Activated T-cell treated with anti-CD3 and anti-CD28 coated beads, Interleukin-2, amount 50 U/mL, for 1 hour (primary cell): ENCODE data around the gene THOP1.

Experiments used
- DNase-seq: peaks from one replicate; pipeline ENCODE4 v3.0.0-alpha.2; 2020

Gene THOP1

DNA sequence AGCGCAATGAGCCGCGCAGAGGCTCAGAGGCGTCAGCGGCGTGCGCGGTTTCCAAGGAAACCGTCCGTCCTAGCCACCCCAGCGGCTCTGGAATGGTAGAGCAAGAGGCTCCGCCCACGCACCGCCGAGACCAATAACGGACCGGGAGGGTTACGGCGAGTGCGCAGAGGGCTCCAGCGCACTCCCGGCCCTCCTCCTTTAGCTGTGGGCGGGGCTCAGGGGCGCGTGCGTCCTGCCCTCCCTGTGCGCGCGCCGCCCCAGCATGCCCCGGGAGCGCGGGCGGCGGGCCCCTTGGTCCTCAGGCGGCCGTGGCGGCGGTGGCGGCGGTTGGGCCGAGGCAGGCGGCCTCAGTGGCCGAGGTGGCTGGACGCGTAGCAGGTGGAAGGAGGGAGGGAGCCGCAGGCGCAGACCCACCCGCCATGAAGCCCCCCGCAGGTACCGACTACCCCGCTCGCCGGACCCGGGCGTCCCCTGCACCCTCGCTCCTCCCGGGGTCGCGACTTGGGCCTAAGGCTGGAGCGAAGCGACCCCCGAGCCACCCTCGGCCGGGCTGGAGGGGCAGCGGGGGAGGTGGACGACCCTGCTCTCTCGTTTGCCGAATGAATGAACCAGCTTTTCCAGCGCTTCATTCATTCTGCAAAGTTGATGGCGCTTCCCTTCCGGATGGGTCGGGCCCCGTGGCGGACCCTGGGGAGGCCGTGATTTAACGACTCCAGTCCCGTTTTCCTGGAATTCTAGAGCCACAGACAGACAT, at the start of gene THOP1:
Gene THOP1, plus strand, starts transcription at position 260 of the 754 bp plus-strand sequence. Its CDS starts 160 bp downstream, at position 420.
- DNase-seq = peak; percentile 96

DNA sequence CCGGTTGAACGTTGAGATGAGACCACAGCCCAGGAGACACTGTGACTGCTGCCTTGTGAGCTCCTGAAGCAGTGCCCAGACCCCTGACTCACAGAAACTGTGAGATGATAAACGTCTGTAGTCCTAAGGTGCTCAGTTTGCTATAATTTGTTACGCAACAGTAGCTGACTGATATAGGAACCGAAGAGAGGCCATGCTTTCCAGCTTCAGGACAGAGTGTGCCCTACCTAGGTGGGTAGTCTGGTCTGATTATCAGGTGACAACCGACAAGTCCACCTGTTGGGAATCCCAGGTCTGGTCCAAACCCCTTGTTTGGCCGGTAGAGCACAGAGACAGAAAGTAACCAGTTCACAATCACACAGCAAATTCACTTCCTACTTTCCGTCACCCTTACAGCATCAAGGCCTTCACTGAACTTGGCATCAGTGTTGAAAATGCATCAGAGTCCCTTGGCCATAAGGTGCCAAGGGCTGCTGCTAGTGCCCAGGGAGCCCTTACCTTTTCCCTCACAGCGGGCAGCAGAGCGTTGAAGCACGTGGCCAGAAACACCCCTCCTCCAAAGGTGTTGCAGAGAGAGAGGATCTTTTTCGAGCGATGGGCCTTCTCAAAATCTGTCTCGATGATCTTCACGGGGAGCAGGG, 48.6 kb upstream of the THOP1 start:
- DNase-seq = no peak

DNA sequence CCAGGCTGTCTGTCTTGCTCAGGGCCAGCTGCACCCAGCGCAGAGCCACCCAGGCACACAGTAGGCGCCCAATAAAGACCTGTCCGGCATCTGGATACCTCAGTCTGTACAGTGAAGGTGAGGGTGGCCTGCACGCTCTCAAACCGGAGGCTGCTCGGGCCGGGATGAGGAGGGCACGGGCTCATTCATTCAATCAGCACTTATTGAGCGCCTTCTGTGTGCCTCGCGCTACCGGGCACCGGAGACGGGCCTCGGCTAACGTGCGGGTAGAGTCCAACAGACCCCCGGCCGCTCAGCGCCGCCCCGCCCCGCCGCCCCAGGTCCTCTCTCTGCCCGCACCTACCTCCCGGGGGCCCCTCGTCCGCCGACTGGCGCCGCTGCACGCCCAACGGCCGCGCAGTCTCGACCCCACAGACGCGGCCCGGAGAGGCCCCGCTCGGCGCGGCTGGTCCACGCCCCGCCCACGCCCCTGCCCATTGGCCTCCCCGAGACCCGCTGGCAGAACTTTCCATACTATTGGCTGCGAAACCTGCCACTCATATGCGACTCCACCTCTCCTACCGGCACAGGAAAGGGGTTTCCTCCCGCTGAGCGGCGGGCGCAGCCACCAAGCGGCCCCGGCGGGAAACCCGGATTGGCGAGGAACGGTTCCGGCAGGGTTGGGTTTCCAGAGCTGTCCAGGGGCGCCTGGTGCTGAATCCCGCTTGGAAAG, 45.5 kb upstream of the THOP1 start, which contains the start of gene SLC39A3:
Gene SLC39A3, minus strand, starts transcription at position 416 of the 712 bp plus-strand sequence. CDS start 2,760 bp downstream, outside the sequence.
- DNase-seq = peak; percentile 97

DNA sequence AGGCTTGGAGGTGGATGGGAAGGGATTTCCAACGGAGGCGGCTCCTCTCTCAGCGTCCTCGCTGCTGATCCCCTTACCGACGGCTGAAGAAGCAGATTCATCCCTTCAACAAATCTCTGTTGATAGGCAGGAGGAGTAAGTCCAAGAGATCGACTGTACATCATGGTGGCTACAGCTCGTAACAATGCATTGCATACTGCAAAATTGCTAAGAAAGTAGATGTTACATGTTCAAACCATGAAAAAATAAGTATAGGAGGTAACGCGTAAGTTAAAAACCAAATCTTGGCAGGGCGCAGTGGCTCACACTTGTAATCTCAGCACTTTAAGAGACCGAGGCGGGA, 45.0 kb upstream of the THOP1 start:
- DNase-seq = no peak

DNA sequence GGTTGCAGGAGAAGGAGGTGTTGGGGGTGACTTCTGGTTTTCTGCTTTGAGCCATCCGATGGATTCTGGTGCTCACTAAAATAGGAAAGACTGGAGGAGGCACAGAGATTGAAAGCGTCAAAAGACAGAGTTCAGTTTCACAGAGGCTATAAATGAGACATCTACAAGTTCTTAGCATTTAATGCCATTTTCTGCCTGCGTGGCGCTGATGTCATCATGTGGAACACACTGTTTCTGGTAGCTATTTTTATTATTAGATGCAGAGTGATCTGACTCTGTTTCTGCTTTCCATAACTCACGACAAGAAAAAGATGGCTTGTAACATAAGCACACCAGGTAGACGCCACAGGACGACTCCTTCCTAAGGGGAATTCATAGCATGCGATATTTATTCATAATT, 42.2 kb upstream of the THOP1 start:
- DNase-seq = no peak

DNA sequence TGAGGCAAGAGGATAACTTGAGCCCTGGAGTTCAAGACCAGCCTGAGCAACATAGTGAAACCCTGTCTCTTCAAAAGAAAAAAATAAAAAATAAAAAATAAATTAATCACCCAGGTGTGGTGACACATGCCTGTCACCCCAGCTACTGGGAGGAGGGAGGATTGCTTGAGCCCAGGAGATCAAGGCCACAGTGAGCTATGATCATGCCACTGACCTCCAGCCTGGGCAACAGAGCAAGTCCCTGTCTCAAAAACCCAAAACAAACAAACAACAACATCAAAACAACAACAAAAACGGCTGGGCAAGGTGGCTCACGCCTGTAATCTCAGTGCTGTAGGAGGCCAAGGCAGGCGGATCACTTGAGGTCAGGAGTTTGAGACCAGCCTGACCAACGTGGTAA, 41.2 kb upstream of the THOP1 start:
- DNase-seq = no peak

DNA sequence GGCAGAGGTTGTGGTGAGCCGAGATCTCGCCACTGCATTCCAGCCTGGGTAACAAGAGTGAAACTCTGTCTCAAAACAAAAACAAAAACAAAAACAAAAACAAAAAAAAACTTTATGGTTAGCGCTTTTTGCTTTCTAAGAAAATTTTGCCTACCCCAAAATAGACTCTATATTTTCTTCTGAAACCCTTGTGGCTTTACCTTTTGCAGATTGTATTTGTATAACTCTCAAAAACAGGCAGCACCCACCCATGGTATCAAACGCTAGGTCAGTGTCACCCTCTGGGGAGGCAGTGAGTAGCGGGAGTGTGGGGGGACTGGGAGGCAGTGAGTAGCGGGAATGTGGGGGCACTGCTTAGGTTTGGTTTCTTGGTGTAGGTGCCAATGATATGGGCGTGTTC, 38.0 kb upstream of the THOP1 start:
- no peak for DNase-seq

DNA sequence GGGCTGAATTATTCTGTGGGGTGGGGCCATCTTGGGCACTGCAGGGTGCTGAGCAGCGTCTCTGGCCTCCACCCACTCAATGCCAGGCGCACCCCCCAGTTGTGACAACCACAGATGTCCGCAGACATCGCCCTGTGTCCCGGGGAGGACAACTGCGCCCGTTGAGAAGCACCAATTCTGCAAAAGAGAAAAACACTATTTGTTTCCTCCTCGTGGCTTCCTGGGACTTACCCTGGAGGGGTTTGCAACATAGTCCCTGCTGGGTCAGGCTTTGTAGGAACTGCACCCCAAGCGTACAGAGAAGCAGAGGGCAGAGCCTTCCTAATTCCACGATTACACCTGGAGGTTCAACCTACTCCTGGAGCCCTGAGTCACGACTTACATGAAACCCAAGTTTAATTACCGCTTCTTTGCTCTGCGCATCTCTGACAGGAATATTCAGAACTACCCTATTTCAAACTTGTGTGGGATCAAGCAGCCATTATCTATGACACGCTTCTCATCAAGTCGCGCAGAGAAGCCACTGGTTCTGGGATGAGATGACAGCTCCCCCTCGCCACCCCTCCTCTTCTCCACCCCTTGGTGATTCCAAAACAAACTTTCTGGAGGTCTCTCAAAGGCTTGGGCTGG, 34.4 kb upstream of the THOP1 start:
- no peak for DNase-seq

DNA sequence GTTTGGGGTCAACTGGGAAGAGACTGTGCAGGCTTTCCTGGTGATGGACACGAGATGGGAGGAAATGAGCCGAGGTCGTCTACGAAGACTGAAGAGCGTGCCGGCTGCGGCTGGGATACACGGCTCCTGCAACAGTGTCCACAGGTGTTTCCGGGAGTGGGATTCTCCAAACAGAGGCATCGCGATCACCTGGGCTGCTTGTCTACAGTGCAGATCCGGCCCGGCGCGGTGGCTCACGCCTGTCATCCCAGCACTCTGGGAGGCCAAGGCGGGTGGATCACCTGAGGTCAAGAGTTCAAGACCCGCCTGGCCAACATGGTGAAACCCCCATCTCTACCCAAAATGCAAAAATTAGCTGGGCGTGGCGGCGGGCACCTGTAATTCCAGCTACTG, 33.9 kb upstream of the THOP1 start:
- no peak for DNase-seq

DNA sequence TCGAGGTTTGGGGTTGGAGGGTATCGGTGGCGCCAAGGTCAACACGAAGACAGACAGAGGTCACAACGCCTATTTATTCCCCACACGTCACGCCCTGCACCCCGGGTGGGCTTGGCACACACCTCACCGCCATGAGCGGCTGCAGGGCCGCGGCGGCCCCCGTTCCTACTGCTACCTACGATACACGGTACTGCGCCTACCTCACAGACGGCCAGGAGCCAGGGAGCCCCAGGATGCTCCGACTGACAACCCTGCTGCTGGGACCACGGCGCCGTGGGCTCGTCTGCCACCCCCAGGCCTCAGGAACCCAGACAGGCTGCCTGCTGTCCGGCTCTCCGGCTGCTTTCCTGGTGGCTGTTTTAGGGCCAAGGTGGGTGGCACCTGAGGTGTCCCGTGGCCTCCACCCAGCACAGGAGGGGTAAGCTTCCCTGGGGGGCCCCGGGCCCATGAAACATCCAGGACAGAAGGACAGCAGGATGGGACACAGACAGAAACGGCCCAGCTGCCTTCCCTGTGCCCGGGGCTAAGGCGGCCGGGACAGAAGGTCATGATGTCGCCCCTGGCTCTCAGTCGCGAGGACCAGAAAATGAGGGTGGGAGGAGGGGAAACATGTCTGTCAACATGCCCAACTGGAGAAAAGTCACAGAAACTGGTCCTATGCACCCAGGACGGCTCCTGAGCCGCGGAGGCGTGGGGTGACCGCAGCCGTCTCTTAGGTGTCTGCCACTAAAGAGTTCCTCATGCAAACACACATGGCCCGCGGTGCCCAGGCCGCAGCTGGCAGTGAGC, 30.4 kb upstream of the THOP1 start:
- no peak for DNase-seq

DNA sequence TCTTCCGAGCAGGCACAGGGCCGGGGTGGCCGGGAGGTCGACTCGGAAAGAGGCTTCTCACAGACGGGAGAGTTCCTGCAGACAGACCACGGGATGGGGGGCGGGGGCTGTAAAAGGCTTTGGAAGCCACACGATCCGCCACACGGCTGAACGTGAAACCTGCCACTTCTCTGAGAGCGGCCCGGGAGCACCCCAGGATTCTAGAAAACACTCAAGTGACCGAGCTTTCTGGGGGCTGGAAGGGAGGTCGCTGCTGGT, 29.9 kb upstream of the THOP1 start:
- DNase-seq = no peak

DNA sequence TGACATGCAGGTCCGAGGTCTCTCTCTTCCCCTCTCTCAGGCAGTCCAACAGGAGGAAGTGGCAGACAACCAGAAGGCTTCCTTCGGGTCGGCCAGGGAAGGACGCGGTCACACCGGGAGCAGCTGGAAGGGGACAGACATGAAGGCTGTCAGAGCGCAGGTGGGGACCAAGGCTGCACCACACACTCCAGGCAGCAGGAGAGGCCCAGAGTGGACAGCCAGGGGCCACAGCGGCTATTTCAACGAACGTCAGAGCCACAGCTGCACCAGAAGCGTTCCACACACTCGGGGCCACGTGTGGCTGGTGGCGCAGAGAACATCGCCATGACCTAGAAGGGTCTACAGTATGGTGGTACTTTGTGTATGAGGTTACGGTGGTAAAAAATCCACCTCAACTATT, 29.5 kb upstream of the THOP1 start:
- DNase-seq = no peak

DNA sequence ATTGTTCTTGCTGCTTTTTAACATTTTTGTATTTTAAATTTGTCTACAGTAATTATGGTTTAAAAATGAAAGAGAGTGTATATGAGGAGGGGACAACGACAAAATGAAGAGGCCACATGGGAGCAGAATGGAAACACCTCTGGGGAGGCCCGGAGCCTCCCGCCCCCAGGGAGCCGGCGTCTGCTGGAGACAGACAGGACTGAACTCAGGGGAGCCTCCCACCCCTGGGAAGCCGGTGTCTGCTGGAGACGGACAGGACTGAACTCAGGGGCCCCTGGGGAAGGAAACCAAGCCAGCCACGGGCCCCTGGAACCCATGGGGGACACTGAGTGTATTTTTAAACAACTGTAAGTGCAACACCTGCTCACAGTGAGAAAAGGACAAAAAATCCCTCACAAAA, 28.8 kb upstream of the THOP1 start:
- DNase-seq = no peak

DNA sequence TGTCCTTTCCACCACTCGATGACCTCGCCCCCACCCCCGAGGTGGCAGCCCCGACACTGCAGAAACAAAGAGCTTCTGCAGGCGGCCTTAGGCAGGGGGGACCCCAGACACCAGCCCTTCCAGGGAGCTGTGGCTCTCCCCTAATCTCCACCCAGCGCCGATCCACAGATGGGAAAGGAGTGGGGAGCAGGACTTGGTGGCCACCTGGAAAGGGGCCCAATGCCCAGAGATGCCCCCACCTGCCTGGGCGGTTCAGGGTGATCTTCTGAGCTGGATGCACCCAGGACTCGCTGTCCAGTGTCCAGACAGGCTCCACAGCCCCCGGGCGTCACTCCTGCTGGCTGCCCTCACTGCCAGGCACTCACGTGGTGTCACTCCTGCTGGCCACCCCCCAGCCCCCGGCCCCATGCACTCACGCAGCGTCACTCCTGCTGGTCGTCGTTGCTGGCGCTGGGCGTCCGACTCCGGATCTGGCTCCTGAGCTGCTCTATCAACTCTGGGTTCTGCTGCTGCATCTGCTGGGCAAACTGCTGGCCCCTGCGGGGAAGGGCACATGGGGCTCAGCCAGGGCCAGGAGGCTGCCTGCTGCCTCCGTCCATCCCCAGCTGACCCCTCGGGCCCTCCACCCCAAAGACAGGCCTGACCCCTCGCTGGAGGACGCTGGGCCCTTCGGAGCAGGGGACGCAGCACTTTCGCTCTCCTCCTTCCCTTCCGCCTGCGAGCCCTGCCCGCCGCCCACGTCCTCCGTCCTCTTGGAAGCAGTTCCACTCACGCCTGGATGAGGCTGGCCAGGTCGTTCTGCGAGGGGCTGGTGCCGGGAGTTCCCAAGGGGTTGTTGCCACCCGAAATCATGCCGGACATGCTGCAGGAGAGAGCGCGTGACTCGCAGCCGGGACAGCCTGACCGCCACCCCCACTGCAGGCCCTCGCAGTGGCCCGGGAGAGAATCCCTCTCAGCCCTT, 28.1 kb upstream of the THOP1 start:
- DNase-seq = no peak

DNA sequence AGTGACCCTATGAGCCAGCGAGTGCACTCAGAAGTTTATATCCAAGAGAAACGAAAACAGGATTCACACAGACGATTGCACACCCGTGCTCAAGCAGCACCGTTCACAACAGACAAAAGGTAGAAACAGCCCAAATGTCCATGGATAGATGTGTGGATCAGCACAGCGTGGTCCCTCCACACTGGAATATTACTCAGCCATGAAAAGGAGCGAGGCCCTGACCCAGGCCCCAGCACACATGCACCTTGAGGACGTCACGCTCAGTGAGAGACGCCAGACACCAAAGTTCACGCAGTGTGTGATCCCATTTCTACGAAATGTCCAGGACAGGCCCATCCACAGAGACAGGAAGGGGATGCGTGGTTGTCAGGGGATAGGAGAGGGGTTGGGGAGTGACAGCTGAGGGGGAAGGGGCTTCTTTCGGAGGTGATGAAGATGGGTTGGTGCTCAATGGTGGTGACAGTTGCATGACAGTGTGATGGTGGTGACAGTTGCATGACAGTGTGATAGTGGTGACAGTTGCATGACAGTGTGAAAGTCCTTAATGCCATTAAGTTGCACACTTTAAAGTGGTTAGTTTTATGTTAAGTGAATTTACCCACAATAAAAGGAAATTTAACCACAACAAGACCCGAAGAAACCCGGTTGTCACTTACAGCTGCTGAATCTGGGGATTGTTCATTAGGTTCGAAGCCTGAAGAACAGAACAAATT, 26.5 kb upstream of the THOP1 start:
- no peak for DNase-seq

DNA sequence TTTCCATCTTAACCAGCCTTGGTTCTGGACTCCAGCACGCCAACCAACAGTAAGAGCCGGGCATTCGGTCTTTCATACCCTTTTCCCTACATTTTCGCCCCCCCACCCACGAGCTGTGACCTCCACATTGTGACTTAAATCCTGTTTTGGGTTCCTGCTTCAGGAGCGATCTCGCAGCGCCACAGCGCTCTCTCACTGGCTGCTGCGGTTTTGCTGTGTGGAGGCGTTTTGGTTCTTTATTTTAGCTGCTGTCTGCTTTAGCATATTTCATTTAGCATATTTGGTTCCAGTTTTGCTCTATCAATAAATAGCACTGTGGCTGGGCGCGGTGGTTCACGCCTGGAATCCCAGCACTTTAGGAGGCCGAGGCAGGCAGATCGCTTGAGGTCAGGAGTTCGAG, 25.9 kb upstream of the THOP1 start:
- no peak for DNase-seq

DNA sequence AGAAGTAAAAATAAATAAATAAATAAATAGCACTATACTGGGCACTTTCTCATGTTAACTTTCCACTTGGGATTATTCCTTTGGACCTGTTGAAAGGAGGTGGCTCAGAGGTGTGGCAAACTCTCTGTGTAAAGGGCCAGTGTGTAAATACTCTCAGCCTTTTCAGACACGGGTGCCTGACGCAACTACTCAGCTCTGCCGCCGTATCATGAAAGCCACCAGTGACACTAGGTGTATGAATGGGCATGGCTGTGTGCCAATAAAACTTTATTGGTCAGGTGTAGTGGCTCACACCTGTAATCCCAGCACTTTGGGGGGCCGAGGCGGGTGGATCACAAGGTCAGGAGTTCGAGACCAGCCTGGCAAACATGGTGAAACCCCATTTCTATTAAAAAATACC, 25.3 kb upstream of the THOP1 start:
- no peak for DNase-seq

DNA sequence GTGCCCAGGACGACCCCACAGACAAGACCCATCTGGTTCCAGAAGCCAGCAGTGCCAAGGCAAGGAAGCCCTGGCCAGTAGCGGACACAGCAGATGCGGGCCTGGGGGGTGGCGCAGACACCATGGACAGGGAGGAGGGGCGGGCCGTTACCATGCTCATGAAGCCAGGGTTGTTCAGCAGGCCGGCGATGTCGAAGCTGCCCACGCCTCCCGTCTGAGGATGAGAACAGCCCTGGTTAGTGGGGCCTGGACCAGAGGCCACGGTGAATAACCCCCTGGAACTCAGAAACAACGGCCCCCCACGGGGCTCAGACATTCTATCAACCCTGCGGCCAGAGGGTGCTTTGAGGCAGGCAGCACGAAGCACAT, 24.0 kb upstream of the THOP1 start:
- no peak for DNase-seq

DNA sequence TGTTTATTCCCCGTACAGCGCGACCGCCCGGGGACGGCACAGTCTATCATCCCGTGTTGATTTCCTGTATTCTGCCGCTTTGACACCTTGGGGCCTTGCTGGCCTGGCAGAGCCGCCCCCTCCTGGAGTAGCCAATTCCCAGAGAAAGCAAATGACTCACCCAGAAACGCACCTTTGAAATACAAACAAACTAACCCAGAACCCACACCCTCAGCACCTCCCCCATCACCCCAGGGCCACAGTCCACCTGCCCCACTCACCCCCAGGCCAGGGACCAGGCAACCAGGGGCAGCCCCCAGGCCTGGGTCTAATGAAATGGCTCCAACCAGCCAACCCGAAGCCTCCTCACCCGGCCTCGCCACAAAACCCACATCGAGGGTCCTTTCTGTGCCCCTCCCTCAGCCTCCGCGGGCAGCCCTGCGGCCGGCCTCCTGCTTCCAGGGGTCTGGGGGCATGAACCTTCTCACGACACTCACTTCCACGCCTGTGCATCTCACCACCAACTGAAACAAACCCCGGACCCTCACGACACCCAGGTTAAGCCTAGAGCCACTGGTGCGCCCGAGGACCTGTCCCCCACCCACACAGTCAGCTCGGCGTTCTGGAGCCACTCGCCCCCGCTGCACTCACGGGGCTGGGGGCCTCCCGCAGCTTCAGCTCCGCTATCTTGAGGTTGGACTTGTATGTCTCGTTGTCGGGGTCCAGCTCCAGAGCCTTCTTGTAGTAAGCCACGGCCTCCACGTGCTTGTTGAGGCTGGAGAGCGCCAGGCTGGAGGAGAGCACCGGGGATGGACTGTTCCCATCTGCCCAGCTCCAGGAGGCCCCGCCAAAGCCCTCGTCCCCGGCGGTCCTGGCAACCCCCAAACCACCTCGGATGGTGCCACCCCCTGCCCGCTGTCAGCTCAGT, 23.2 kb upstream of the THOP1 start:
- no peak for DNase-seq
